HuH-7.5 (cell line): ENCODE data around the gene SLC38A8.

Source experiments
- DNase-seq: peaks from one replicate; pipeline ENCODE4 v3.0.0; 2011; ENCODE audit warnings: low spot score

SLC38A8 gene

DNA sequence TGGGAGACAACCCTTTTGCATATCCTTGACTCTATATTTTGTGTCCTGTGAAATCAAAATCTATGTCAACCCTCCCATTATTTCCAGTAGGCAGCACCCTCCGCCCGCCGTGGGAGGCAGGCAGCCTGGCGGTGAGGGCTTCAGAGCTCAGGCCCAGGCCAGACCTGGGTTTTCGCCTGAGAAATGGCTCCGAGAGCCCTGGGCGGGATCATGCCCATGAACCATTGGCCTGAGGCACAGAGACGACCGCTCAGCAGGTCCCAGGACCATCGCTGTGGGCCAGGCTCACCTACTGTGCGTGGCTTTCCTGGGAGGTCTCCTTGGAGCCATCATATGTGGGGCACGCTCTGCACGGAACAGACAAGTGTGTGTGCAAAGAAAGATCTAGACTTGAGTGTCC lies 6.3 kb upstream of the SLC38A8 start:
- DNase-seq, result no peak

DNA sequence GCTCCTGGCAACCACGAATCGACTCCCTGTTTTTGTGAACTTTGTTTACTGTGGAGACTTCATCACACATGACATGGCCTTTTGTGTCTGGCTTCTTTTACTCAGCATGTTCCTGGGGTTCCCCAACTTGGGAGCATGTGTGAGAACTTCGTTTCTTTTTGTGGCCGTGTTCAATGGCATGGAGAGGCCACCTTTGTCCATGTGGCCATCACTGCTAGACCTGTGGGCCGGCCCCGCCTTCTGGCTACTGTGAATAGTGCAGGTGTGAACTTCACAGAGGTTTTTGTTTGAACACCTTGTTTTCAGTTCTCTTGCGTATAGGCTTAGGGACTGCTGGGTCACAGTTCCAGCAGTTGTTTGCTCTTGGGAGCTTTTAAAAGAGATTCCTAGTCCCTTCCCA lies 5.7 kb upstream of the SLC38A8 start:
- DNase-seq, result no peak

DNA sequence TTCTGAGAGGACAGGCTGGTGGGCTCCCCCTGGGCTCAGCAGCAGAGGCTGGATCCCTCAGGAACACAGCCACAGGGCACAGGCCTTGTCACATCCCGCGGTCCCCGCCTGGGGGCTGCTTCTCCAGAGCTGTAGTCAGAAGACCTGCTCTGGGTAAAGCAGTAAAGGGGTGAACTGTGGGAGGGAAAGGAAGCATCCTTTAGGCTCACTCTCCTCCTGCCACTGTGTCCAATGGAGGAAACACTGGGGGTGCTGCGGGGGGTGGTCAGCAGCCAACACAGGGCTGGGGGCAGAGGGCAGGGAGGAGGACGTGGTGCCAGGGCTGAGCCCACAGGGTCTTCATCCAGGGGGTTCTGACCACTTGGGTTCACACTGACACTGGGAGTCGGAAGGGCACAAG lies 5.0 kb upstream of the SLC38A8 start:
- no peak for DNase-seq

DNA sequence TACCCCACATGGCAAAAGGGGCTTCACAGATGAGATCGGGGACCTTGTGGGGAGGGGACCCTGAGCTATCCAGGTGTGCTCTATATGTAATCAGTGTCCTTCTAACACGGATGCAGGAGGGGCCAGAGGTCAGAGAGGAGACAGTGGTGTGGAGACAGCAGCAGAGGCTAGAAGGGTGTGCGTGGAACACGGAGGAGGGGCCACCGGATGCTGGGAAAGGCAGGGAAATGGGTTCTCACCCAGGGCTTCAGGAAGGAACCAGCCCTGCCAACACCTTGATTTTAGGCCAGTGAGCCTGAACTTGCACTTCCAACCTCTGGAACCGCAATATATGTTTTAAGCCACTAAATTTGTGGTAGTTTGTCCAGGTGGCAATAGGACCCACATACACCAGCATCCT lies 4.6 kb upstream of the SLC38A8 start:
- DNase-seq, result no peak

DNA sequence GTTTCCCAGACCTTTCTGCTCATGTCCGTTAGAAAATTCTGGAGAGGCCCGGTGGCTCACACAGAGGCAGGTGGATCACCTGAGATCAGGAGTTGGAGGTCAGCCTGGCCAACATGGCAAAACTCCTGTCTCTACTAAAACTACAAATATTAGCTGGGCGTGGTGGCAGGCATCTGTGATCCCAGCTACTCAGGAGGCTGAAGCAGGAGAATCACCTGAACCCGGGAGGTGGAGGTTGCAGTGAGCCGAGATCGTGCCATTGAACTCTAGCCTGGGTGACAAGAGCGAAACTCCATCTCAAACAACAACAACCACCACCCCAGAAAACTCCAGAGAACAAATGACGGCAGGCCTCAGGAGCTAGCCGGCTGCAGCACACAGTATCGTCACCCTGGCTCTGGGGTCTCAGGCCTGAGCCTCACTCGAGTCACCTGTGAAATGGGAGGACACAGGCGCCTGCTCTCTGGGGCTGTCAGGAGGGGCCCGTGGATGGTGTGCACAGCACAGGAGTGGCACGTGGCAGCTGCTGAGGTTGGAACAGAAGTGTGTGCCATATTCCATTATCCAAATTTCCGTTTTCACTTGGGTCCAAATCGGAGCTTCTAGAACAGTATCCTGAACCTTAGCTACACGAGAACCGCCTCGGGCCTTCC lies 3.3 kb upstream of the SLC38A8 start:
- no peak for DNase-seq

DNA sequence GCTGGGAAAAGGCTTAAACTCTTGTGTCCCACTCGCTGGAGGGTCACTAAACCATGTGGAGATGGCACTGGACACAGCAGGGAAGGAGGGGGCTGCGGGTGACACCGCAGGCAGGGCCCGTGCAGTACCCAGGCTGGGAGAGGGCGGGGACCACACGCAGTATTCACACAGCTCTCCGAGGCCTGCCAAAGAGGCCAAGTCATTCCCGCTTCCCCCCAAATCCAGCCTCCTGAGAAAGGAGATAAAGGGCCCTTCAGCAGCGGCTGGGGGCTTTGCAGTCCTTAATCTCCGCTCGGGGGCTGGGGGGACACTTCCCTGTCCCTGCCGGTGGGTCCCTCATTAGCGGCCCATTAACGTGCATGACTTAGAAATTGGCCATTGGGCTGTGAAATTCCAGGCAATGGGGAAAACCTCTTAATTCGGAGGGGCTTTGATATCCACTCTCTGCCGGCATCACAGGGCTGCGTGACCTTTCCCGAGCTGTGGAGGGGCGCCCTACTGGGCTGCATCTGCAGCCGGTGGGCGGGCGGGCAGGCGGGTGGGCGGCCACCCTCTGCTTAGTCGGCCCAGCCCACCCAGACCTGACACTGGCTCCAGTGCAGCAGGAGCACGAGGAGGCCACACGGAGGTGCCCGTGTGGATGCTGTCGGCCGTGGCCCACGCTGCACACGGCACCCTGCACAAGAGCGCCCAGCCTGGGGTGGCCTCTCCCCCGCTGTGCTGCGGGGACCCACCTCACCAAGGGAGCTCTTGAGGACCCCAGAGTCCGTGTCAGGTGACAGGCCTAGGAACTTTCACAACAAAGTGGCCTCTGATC lies 2.6 kb upstream of the SLC38A8 start:
- no peak for DNase-seq

DNA sequence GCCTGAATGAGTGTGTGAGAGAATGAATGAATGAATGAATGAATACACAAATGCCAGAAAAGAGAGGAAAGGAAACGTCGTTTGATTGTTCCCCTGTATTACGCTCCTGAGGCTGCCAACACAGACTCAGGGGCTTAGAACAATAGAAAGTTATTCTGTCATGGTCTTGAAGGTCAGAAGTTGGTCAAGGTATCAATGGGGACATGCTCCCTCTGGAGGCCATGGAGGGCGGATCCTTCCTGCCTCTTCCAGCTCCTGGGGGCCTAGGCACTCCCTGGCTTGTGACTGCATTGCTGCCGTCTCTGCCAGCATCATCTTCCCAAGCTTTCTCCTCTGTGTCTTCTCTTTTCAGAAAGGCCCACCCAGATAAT lies 1.5 kb upstream of the SLC38A8 start:
- peak; percentile 69 for DNase-seq

DNA sequence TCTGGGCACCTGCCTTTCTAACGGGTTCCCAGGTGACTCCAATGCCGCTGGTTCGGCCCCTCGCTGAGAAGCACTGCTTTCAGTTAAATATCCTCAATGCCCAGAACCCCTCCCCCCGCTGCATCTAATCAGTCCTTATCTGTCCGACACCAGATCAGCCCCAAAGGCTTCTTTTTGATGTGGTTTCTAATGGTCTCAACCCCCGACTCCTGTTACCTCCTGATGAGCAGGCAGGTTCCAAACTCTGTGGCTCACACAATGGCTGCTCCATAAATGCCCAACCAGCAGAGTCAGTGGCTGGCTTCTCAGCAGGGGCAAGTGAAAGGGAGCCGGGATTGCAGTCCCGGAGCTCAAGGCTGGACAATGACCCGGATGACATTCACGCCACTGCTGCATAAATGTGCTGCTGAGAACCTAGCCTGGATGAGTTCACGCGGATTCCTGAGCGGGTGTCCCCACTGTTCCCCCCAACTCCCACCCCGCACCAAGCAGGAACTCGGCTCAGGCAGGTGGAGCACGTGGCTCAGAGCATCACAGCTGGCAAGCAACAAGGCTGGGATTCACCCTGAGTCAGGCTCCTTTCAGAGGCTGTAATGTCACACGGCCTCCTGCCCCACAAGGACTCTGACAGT lies 1.0 kb upstream of the SLC38A8 start:
- no peak for DNase-seq

DNA sequence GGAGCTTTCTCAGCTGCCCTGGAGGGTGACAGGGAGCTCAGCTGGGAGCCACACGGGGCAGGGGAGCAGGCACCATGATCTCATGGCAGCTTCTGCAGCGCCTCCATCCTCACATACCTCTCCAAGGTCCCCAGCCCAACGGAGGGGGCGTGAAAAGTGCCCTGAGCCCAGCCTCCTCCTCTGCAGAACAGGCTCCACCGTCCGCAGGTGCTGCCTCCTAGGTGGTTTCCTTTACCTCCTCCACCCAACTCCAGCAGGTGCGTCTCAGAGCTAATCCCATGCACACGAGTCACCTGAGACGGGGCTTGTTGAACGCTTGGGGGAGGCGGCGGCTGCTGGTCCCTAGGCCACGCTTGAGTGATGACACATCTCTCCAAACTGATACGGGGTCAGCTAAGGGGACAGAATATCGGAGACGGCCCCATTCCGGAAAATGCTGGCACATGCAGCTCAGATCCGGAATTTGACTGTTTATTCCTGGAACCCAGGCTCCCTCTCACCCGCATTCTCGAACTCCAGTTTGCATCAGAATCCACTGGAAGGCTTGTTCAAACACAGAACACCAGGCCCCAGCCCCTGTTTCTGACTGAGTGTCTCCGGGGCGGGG lies 387 bp upstream of the SLC38A8 start:
- no peak for DNase-seq

DNA sequence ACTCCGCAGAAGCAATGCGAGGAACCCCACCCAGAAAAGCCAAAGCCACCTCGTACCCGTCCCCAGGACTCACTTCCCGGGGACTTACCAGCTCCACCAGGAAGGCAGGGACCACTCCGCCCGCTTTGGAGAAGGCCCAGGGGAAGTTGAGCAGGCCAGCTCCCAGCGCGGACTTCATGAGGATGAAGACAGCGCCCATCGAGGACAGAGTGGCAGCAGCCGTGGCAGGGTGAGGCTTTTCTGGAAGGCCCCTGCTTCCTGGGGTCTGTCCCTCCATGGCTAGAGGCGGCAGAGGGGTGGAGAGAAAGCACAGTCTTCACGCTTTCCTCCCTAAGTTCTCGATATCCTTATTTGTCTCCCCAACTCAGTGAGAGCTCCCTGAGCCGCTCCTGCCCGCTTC lies 714 bp downstream of the SLC38A8 start:
- no peak for DNase-seq

DNA sequence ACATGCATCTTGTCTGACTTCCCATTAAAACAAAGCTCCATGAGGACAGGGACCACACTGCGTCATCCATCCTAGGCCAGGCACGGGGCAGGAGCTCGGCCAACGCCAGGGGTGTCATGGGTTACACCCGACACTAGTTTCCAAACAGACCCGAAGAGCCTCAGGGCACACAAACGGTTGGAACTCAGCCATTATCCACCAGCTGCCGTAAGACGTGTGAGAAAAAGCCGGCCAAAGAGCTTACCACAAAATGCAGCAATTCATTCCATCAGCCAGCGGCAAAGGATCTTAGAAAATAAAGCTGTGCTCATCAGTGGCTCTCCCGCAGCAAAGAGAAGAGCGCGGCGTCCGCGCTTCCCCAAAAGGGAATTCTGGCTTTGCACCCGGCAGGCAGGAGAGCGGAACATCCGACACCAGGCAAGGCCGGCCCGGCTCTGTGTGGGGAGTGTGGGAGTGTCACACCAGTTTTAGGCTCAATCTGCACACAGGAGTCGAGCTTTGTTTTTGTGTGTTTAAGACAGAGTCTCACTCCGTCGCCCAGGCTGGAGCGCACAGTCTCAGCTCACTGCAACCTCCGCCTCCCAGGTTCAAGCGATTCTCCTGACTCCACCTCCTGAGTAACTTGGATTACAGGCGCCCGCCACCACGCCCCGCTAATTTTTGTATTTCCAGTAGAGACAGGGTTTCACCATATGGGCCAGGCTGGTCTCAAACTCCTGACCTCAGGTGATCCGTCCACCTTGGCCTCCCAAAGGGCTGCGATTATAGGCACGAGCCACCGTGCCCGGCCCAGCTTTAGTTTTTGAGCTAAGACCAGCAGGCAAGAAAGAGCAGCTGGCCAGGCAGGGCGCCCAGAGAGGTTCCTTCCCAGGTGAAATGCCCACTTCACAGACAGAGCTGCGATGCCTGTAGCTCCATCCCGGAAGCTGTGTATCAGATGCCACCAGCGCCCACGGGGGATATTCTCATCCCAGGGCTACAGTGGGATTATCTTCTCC lies 1.5 kb downstream of the SLC38A8 start:
- DNase-seq, result no peak

DNA sequence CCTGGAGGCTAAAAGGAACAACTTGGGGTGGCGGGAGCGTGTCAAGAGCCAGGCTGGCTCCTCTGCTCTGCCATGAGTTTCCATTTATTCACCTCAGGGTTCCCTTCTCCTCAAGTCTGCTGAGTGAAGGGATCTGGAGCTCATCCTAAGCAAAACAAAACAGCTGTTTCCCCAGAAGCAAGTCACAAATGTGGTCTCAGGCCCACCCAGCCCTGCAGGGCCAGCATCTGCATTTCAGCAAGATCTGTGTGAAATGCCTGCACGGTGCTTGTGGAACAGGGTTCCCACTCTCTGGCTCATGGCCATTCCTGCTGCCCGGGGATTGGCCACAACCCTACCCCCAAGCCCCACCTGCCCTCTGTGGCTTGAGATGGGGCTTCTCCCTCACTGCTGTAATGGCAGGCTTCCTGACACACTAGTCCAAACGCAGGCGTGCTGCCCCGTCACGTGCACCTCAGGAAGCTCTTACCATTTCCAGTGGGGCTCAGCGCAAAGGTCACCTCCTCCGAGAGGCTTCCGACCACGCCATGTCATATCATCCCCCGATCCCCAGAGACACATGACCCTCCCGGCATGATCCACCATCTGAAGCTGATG lies 2.3 kb downstream of the SLC38A8 start:
- no peak for DNase-seq

DNA sequence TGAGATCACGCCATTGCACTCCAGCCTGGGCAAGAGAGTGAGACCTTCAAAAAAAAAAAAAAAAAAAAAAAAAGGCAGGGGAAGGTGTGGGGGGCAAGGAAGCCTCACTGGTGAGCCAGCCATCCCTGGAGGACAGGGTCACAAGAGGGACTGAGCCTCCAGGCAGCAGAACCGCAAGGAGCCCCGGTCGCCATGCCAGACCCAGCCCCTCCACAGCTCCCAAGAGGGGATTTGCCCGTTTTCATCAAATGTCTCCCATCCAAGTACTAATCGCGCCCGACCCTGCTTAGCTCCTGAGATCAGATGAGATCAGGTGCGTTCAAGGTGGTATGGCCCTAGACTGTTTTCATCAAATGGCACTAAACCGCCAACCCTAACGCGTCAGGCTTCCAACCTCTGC lies 2.9 kb downstream of the SLC38A8 start:
- no peak for DNase-seq

DNA sequence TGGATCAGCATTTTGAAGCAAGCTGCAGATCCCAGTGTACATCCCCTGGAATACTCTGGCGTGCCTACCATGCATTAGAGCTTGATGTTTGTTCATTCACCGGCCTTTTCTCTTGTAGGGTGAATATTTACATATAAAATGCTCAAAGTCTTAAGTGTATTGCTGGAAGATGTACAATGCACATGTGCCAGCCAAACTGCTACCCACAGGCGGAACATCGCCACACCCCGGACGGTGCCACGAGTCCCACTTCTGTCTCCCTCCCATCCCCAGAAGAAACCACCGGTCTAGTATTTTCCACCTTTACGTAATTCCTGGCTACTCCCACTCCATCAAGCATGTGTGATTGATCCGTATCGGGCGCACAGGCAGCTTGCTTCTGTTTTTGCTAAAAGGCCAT lies 4.1 kb downstream of the SLC38A8 start:
- no peak for DNase-seq

DNA sequence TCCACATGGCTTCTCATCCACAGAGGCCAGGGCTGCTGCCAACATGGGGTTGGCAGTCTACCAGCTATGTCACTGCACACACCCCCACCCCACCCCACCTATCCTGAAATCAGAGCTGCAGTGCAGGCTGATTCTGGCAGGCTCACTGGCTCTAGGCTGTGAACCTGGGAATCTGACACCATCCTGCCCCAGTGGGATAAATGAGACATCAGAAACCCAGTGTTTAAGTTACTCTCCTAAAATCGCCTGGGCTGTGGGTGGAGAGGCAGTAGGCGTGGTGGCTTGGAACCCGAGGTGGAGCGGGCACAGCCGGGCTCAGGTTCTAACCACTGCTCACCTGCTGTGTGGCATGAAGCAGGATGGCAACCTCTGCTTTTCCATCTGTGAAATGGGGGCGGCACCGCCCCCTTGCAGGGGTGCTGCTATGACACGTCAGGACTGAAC lies 5.6 kb downstream of the SLC38A8 start:
- DNase-seq, result no peak

DNA sequence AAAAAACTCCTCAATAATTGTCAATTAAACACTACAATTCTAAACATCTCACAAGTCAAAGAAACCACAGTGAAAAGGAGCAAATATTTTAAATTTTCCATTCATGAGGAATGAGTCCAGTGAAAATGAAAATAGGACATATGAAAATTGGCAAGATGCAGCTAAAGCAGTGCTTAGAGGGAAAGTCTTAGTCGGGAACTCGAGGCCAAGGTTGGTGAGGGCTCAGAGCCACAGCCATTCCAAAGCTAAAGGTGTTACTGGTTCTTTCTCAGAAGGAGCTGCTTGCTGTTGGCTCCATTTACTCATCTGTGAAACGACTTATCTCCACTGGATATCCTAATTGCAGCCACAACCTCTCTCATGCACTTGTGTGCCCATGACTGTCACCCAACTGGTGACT lies 6.5 kb downstream of the SLC38A8 start:
- DNase-seq, result no peak

DNA sequence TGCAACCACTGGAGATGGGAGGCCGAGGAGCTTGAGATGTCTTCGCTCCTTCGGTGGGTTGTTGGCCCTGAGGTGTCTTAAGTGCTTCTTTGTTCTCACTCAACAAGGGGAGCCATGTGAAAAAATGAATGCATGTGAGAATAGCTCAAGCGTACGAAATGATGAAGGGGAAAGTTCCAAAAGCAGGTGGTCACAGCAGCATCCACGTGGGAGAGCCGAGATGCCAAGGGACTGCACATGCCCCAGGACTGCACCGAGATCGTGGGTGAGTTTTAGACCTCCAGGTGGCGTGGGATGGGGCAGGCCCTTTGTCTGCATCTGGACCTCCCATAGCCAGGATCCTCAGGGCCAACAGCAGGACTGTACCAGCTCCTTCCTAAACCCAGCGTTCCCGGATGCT lies 8.1 kb downstream of the SLC38A8 start:
- DNase-seq, result no peak

DNA sequence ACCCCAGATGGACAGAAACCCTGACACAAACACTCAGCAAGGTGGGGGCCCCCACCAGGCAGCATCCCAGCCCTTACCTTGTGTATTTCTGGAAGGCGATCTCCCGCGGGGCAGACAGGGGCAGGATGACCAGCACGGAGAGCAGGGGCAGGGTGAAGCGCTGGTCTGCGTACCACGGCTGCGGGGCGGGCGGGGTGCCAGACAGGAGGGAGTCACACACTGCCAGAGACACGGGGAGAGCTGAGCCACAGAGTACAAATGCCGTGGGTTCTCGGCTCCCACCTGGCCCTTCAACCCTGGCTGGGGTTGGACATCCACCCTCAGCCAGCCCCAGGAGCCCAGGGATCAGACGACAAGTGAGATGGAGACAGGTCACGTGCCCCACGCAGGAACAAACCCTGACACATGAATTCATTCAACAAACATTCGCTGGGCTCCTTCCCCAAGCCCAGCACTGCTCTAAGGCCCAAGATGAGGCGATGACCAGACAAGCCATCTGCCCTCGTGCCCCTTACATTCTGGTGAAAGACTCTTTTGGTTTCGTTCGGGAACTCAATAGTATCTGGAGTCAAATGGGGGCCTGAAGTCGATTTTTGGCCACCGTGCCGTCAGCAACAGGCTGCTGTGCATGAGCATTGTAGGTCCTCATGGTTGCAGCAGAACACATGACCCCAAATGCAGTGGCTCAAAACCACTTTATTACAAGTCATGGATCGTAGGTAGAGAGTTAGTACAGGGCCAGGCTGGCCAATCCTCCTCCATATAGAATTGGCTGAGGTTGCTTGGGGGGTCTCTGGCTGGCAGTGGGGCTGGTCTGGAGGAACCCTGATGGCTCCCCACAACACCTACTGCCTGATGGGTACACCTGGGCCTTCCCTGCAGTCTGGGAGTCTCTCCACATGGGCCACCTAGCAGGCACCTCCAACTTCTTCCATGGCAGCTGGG lies 9.1 kb downstream of the SLC38A8 start:
- DNase-seq, result no peak

DNA sequence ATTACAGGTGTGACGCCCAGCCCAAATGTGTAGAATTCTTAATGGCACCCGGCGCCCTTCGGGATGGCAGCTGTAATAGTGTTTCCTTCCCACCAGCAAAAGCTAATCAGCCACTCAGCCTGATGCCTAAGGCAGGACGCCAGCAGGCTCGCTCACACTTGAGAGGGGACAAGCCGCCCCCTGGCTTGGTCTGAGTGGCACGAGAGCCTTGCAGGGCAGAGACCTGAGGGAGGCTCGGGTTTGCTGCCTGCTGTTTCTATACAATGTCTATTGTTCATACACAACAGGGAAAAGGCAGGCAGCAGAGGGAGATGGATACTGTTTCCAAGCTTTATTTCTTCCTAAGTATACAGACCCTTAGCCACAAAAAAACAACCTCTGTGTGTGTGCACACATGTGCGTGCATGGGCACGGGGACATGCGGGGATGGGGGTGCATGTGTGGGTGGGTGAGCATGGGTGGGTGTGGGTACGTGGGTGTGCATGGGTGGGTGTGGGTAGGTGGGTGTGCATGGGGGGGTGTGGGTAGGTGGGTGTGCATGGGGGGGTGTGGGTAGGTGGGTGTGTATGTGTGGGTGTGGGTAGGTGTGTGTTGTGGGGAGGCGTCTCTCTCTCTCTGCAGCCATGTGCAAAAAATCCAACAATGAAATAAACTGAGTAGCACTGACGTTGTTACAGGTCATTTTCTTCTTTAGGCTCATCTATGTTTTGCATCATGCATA lies 10.0 kb downstream of the SLC38A8 start:
- DNase-seq, result no peak

DNA sequence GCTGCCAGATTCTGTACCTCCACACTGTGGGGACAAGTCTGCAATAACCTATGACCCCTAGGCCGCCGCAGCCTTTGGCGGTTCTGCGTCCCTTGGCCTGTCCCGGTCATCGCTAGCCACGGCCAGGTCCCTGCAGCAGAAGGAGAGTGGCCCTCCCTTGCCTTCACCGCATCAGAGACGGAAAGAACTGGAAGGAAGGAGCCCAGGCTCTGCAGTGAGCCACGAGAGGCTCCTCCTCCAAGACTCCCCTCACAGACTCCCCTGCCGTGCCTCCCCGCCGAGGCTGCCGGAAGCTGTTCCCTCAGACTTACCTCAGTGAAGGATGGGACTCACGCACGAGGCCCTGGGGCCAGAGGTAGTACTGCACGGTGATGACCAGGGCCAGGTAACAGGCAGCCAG lies 11.0 kb downstream of the SLC38A8 start:
- DNase-seq, result no peak
